ENCODE results near the gene TTC7B. TPM values are rescaled to one million over a fixed set of nuclear protein-coding genes. Genes with fewer than 3 reads are reported as not detected.
A peak's percentile ranks its signal among the peaks of the same experiment; 100 is the strongest.

TTC7B gene
- total and polyA plus RNA-seq, 2 experiments from 2014 or later, result 5.2 to 28.2 TPM

DNA sequence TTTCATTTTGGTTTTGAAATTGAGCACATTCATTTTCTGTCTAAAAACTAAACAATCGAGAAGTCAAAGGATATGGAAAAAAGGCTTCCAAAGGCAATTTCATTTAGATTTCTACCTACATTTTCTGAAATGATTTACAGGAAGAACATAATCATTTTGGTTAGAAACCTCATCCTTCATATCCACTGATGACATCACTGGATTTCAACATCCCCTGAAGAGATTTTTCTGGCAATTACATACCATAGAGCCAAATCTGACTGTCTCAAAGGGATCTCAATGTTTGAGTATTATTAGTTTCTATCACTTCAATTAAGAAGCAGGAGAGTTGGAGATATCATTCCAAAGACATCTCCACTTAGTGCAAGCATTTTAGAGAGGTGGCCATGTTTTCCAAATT, 137.8 kb downstream of the TTC7B start:
- in situ Hi-C loops (cut with MboI), result no loop called here

GRCh38 chr14:90677484-90678050, 138.7 kb downstream of the TTC7B start:
- WGBS, 2 experiments (ENCODE audit: low coverage in 1 of 2, low lambda C conversion rate in 2 of 2, missing lambda C conversion rate in 2 of 2), result 61 to 66% methylated on average over 5 of the region's 5 CpGs
- H3K27me3 ChIP-seq (replicated peaks; ENCODE audit: insufficient read depth), result no peaks in the 10 kb centered on the region
- H3K9ac ChIP-seq, result peak overlapping the region; percentile 42
- peak overlapping the region; percentile 67 for H3K4me2 ChIP-seq (ENCODE audit: unreplicated experiment)
- H3K36me3 ChIP-seq (ENCODE audit: low read depth), result no peaks in the 10 kb centered on the region
- H3K79me2 ChIP-seq (ENCODE audit: insufficient read depth), result no peaks in the 10 kb centered on the region
- peak overlapping the region; percentile 69 for H3K27ac ChIP-seq
- no peaks in the 10 kb centered on the region for H4K20me1 ChIP-seq (ENCODE audit: insufficient read depth)
- TF ChIP-seq EZH2phosphoT487 (IDR thresholded peaks at IDR 0.05; ENCODE audit: insufficient read depth, low read depth), result no peak
- no peak for TF ChIP-seq EZH2 (IDR thresholded peaks at IDR 0.05; ENCODE audit: insufficient read depth, poor library complexity, severe bottlenecking)
- in situ Hi-C loops (cut with MboI), result no loop called here
- H3K9me2 ChIP-seq (ENCODE audit: insufficient read depth), result no peaks in the 10 kb centered on the region
- DNase-seq, result peak; percentile 77
- H2AFZ ChIP-seq, result no peak overlapping the region
- no peaks in the 10 kb centered on the region for H3K9me3 ChIP-seq (ENCODE audit: low read depth)
- peaks cover 34% of the 10 kb centered on the region for H3F3A ChIP-seq (ENCODE audit: insufficient read depth)
- H3K4me1 ChIP-seq (ENCODE audit: insufficient read depth), result peaks cover 41% of the 10 kb centered on the region
- H3K4me3 ChIP-seq, result no peak overlapping the region

More for the DNA sequence above, 137.8 kb downstream of the TTC7B start:
- Histone ChIP-seq H4K20me1 (ENCODE audit: insufficient read depth) (no peaks in the 10 kb centered on the region), H3K9me3 (ENCODE audit: low read depth) (no peaks in the 10 kb centered on the region), H3K27me3 (replicated peaks; ENCODE audit: insufficient read depth) (no peaks in the 10 kb centered on the region), H3K36me3 (ENCODE audit: low read depth) (no peaks in the 10 kb centered on the region), H3K79me2 (ENCODE audit: insufficient read depth) (no peaks in the 10 kb centered on the region), H3K4me2 (ENCODE audit: unreplicated experiment) (peak overlapping the region; percentile 67), H3K27ac (peak overlapping the region; percentile 69; the same call in 1 of the 2 replicates), H3K4me1 (ENCODE audit: insufficient read depth) (peaks cover 41% of the 10 kb centered on the region), H3K9ac (no peak overlapping the region), H2AFZ (no peak overlapping the region), H3K9me2 (ENCODE audit: insufficient read depth) (no peaks in the 10 kb centered on the region), H3K4me3 (no peak overlapping the region), H3F3A (ENCODE audit: insufficient read depth) (peaks cover 34% of the 10 kb centered on the region)
- TF ChIP-seq EZH2 (IDR thresholded peaks at IDR 0.05; ENCODE audit: insufficient read depth, poor library complexity, severe bottlenecking), result no peak
- no peak for TF ChIP-seq EZH2phosphoT487 (IDR thresholded peaks at IDR 0.05; ENCODE audit: insufficient read depth, low read depth)
- WGBS, 2 experiments (ENCODE audit: low coverage in 1 of 2, low lambda C conversion rate in 2 of 2, missing lambda C conversion rate in 2 of 2), result 91 to 98% methylated on average over 1 of the region's 1 CpG
- peak; percentile 65 for DNase-seq

DNA sequence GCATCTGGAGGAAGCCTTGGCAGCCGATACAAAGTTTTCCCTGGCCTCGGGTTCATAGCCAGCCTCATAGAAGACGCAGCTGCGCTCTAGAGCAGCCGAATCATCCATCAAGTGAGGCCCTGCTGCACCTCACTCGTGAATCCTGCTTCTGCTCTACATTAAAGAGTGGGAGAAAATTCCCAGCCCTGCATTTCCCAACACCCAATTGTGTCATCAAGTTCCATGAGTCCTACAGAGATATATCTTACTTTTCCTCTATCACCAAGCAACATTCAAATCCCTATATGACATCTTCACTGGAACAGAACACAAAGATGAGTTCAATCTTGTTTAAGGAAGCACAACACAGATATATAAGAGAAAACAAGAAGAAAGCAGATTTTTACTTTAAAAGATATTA, 139.3 kb downstream of the TTC7B start:
- peak overlapping the region; percentile 69 for H3K27ac ChIP-seq
- peaks cover 34% of the 10 kb centered on the region for H3F3A ChIP-seq (ENCODE audit: insufficient read depth)
- peaks cover 41% of the 10 kb centered on the region for H3K4me1 ChIP-seq (ENCODE audit: insufficient read depth)
- no peak overlapping the region for H3K4me3 ChIP-seq
- H3K9me3 ChIP-seq (ENCODE audit: low read depth), result no peaks in the 10 kb centered on the region
- H4K20me1 ChIP-seq (ENCODE audit: insufficient read depth), result no peaks in the 10 kb centered on the region
- 62 to 65% methylated on average over 6 of the region's 6 CpGs for WGBS, 2 experiments (ENCODE audit: low coverage in 1 of 2, low lambda C conversion rate in 2 of 2, missing lambda C conversion rate in 2 of 2)
- H3K27me3 ChIP-seq (replicated peaks; ENCODE audit: insufficient read depth), result no peaks in the 10 kb centered on the region
- DNase-seq, result peak; percentile 65
- TF ChIP-seq EZH2 (IDR thresholded peaks at IDR 0.05; ENCODE audit: insufficient read depth, poor library complexity, severe bottlenecking), result no peak
- no peak for TF ChIP-seq EZH2phosphoT487 (IDR thresholded peaks at IDR 0.05; ENCODE audit: insufficient read depth, low read depth)
- no peaks in the 10 kb centered on the region for H3K36me3 ChIP-seq (ENCODE audit: low read depth)
- no peak overlapping the region; the same call in 1 of the 2 replicates for H3K9ac ChIP-seq
- peak overlapping the region; percentile 67 for H3K4me2 ChIP-seq (ENCODE audit: unreplicated experiment)
- no peaks in the 10 kb centered on the region for H3K79me2 ChIP-seq (ENCODE audit: insufficient read depth)
- no peak overlapping the region for H2AFZ ChIP-seq
- in situ Hi-C loops (cut with MboI), result no loop called here
- no peaks in the 10 kb centered on the region for H3K9me2 ChIP-seq (ENCODE audit: insufficient read depth)

- Histone ChIP-seq H3F3A (ENCODE audit: insufficient read depth) (peaks cover 34% of the 10 kb centered on the region), H3K36me3 (ENCODE audit: low read depth) (no peaks in the 10 kb centered on the region), H3K9ac (no peak overlapping the region), H3K4me3 (no peak overlapping the region), H3K9me2 (ENCODE audit: insufficient read depth) (no peaks in the 10 kb centered on the region), H4K20me1 (ENCODE audit: insufficient read depth) (no peaks in the 10 kb centered on the region), H2AFZ (no peak overlapping the region), H3K4me1 (ENCODE audit: insufficient read depth) (peaks cover 41% of the 10 kb centered on the region), H3K9me3 (ENCODE audit: low read depth) (no peaks in the 10 kb centered on the region), H3K27me3 (replicated peaks; ENCODE audit: insufficient read depth) (no peaks in the 10 kb centered on the region), H3K4me2 (ENCODE audit: unreplicated experiment) (no peak overlapping the region), H3K27ac (peak overlapping the region; percentile 26; the same call in 1 of the 2 replicates), H3K79me2 (ENCODE audit: insufficient read depth) (no peaks in the 10 kb centered on the region)
- WGBS, 2 experiments (ENCODE audit: low coverage in 1 of 2, low lambda C conversion rate in 2 of 2, missing lambda C conversion rate in 2 of 2), result 90 to 92% methylated on average over 7 of the region's 7 CpGs
- in situ Hi-C loops (cut with MboI), result no loop called here
- DNase-seq, result peak; percentile 37
- TF ChIP-seq EZH2phosphoT487 (IDR thresholded peaks at IDR 0.05; ENCODE audit: insufficient read depth, low read depth), result no peak
- no peak for TF ChIP-seq EZH2 (IDR thresholded peaks at IDR 0.05; ENCODE audit: insufficient read depth, poor library complexity, severe bottlenecking)
Observed at GRCh38 chr14:90676356-90676755, 139.9 kb downstream of the TTC7B start.
